NCI-H2196 treated with DMSO at 0.1 percent for 48 hours (cell line): ENCODE measurements around the gene COL23A1.

Source experiments
- DNase-seq: peaks from one replicate; lab custom pipeline; 2025; ENCODE audit not compliant: unreplicated experiment; lab: John Stamatoyannopoulos, UW

The COL23A1 gene

GRCh38 chr5:178478370-178478769 lies 111.8 kb downstream of the COL23A1 start:
- no peak for DNase-seq

- no peak for DNase-seq
Measured at GRCh38 chr5:178477802-178478201, 112.4 kb downstream of the COL23A1 start.

GRCh38 chr5:178476972-178477754 lies 113.0 kb downstream of the COL23A1 start:
- DNase-seq: no peak

- DNase-seq: no peak
Measured at GRCh38 chr5:178476531-178476930, 113.7 kb downstream of the COL23A1 start.

- DNase-seq: no peak
Measured at GRCh38 chr5:178475422-178475821, 114.8 kb downstream of the COL23A1 start.

GRCh38 chr5:178474562-178475184 lies 115.5 kb downstream of the COL23A1 start:
- no peak for DNase-seq

GRCh38 chr5:178473854-178474253 lies 116.3 kb downstream of the COL23A1 start:
- DNase-seq: no peak

GRCh38 chr5:178472138-178472537 lies 118.1 kb downstream of the COL23A1 start:
- no peak for DNase-seq

GRCh38 chr5:178471711-178472110 lies 118.5 kb downstream of the COL23A1 start:
- no peak for DNase-seq

GRCh38 chr5:178470760-178471025 lies 119.5 kb downstream of the COL23A1 start:
- DNase-seq: no peak

- DNase-seq: no peak
Measured at GRCh38 chr5:178469975-178470759, 120.0 kb downstream of the COL23A1 start.

- no peak for DNase-seq
Measured at GRCh38 chr5:178469011-178469974, 120.9 kb downstream of the COL23A1 start.

GRCh38 chr5:178468196-178468685 lies 122.0 kb downstream of the COL23A1 start:
- DNase-seq: no peak

GRCh38 chr5:178467568-178468195 lies 122.5 kb downstream of the COL23A1 start:
- no peak for DNase-seq

- DNase-seq: no peak
Measured at GRCh38 chr5:178467205-178467567, 123.0 kb downstream of the COL23A1 start.

- no peak for DNase-seq
Measured at GRCh38 chr5:178466342-178466741, 123.9 kb downstream of the COL23A1 start.

GRCh38 chr5:178465861-178466288 lies 124.3 kb downstream of the COL23A1 start:
- no peak for DNase-seq

- DNase-seq: no peak
Measured at GRCh38 chr5:178465228-178465860, 124.8 kb downstream of the COL23A1 start.

- no peak for DNase-seq
Measured at GRCh38 chr5:178464431-178465048, 125.7 kb downstream of the COL23A1 start.
